Right lobe of liver (tissue), 6 donors: Measurements from ENCODE around the gene MXRA5. TPM values are rescaled to one million over a fixed set of nuclear protein-coding genes. Genes with fewer than 3 reads are reported as not detected.

Experiments
- ATAC-seq, 4 donors: fragments of 200-7000 bp; cut with Tn5 transposase; one replicate each; pipeline ENCODE4 v1.9.1; 2020; ENCODE audit warnings: mild to moderate bottlenecking in 4 of 4, moderate library complexity in 4 of 4
- DNase-seq, 3 donors: peaks; one replicate each; pipeline ENCODE4 v3.0.0-alpha.2; 2020
- H3K27ac ChIP-seq, 3 donors: fragments of 200-600 bp; one replicate each; pipeline ENCODE4 v1.8.0; 2022
- H3K27me3 ChIP-seq, 2 donors: fragments of 200-600 bp; one replicate each; pipeline ENCODE4 v1.8.0; 2022
- H3K36me3 ChIP-seq, 4 donors: fragments of 200-600 bp; sonication (generic) in 1 of 4; one replicate each; pipeline versions ENCODE4 v1.5.1 to v1.8.0; 2017 to 2022; ENCODE audit warnings: control low read depth in 1 of 4
- H3K4me1 ChIP-seq, 4 donors: fragments of 200-600 bp; sonication (generic) in 1 of 4; one replicate each; pipeline versions ENCODE4 v1.5.1 to v1.8.0; 2017 to 2022; ENCODE audit warnings: control low read depth in 1 of 4
- H3K4me3 ChIP-seq, 3 donors: fragments of 200-600 bp; one replicate each; pipeline ENCODE4 v1.8.0; 2022
- H3K9me3 ChIP-seq, 4 donors: fragments of 200-600 bp; sonication (generic) in 1 of 4; one replicate each; pipeline versions ENCODE4 v1.5.1 to v1.8.0; 2017 to 2022; ENCODE audit warnings: control low read depth in 1 of 4
- CTCF ChIP-seq, 4 donors: fragments of 200-600 bp in 3 of 4; fragments of 450-650 bp in 1 of 4; IDR thresholded peaks; one replicate each; pipeline versions ENCODE4 v1.5.1 to v1.8.0; 2016 to 2022; ENCODE audit warnings: antibody characterized with exemption in 4 of 4, mild to moderate bottlenecking in 2 of 4
- POLR2A ChIP-seq: fragments of 450-650 bp; IDR thresholded peaks from one replicate; pipeline ENCODE4 v1.6.1; 2017; ENCODE audit warnings: antibody characterized with exemption, mild to moderate bottlenecking
- WGBS: methylation state at CpG from one replicate; pipeline ENCODE4 v1.1.6; 2018; ENCODE audit warnings: low coverage, low lambda C conversion rate; ENCODE audit not compliant: insufficient coverage; ENCODE audit errors: missing lambda C conversion rate; 5-methylcytosine and 5-hydroxymethylcytosine counted together
- intact Hi-C, 2 donors: fragments of 100-400 bp; cut with DNase I; formaldehyde crosslinking; loops; one replicate each; pipeline versions ENCODE4 v1.11.2 to v1.14.1; 2022
- total RNA-seq, 6 experiments: library from RNA; depleted of rRNA in 2 of 6; stranded (reverse); fragments of >200 nt in 2 of 6; fragmentation: NEBNext Ultra II Directional in 3 of 6; extraction: Animal tissue kit (Norgen Biotek cat#: 25700) in 3 of 6; gene quantifications; one replicate each; pipeline versions ENCODE4 v1.1.0 to v1.2.4, GENCODE V29; 2016 to 2023
- donor health status: DM: no; HTN: yes; CAD: no.
- donor health status: DM: no; HTN: no; CAD: no.
- donor health status: DM: no; HTN: no; CAD: no.
- donor health status: DM: no; HTN: yes; CAD: no.
- donor health status: DM: no; HTN: yes; CAD: no.

The MXRA5 gene
- total RNA-seq, 6 experiments from 2014 or later, result 0.70 to 6.1 (median 2.0) TPM

GRCh38 chrX:3388457-3388856 lies 42.0 kb upstream of the MXRA5 start:
- DNase-seq, result no peak
- Histone ChIP-seq H3K9me3 (no peaks in the 10 kb centered on the region), H3K4me3 (no peak overlapping the region), H3K36me3 (no peaks in the 10 kb centered on the region), H3K27me3 (no peaks in the 10 kb centered on the region), H3K4me1 (no peaks in the 10 kb centered on the region), H3K27ac (no peak overlapping the region)
- intact Hi-C loops, result no loop called here
- TF ChIP-seq POLR2A (no peak), CTCF (IDR thresholded peaks at IDR 0.05) (no peak)
- ATAC-seq, result no peak
- 17% methylated on average over 2 of the region's 2 CpGs for WGBS

- Histone ChIP-seq H3K27ac (no peak overlapping the region), H3K4me3 (no peak overlapping the region), H3K36me3 (no peaks in the 10 kb centered on the region), H3K9me3 (no peaks in the 10 kb centered on the region), H3K4me1 (no peaks in the 10 kb centered on the region), H3K27me3 (no peaks in the 10 kb centered on the region)
- DNase-seq (no peak), ATAC-seq (no peak)
- TF ChIP-seq CTCF (IDR thresholded peaks at IDR 0.05) (no peak), POLR2A (no peak)
- intact Hi-C loops, result no loop called here
- WGBS, result 42% methylated on average over 3 of the region's 3 CpGs
Measured at GRCh38 chrX:3384327-3384726, 37.9 kb upstream of the MXRA5 start.

- no peaks in the 10 kb centered on the region for H3K36me3 ChIP-seq
- TF ChIP-seq POLR2A, result no peak
- TF ChIP-seq CTCF (IDR thresholded peaks at IDR 0.05), result no peak
- no peak overlapping the region for H3K4me3 ChIP-seq
- H3K27ac ChIP-seq, result no peak overlapping the region
- H3K4me1 ChIP-seq, result no peaks in the 10 kb centered on the region
- intact Hi-C loops, result no loop called here
- H3K27me3 ChIP-seq, result no peaks in the 10 kb centered on the region
- 35% methylated on average over 3 of the region's 3 CpGs for WGBS
- ATAC-seq (no peak), DNase-seq (no peak)
- no peaks in the 10 kb centered on the region for H3K9me3 ChIP-seq
Measured at GRCh38 chrX:3380603-3381002, 34.2 kb upstream of the MXRA5 start.

GRCh38 chrX:3379111-3379510 lies 32.7 kb upstream of the MXRA5 start:
- H3K36me3 ChIP-seq, result no peaks in the 10 kb centered on the region
- DNase-seq (no peak), ATAC-seq (no peak)
- intact Hi-C loops, result no loop called here
- H3K4me3 ChIP-seq, result no peak overlapping the region
- 68% methylated on average over 4 of the region's 4 CpGs for WGBS
- no peaks in the 10 kb centered on the region for H3K9me3 ChIP-seq
- H3K4me1 ChIP-seq, result no peaks in the 10 kb centered on the region
- no peak overlapping the region for H3K27ac ChIP-seq
- TF ChIP-seq POLR2A (no peak), CTCF (IDR thresholded peaks at IDR 0.05) (no peak)
- no peaks in the 10 kb centered on the region for H3K27me3 ChIP-seq

GRCh38 chrX:3378156-3378555 lies 31.7 kb upstream of the MXRA5 start:
- ATAC-seq (no peak), DNase-seq (no peak)
- WGBS, result 26% methylated on average over 4 of the region's 4 CpGs
- Histone ChIP-seq H3K27ac (no peak overlapping the region), H3K4me3 (no peak overlapping the region), H3K36me3 (no peaks in the 10 kb centered on the region), H3K4me1 (no peaks in the 10 kb centered on the region), H3K9me3 (no peaks in the 10 kb centered on the region), H3K27me3 (no peaks in the 10 kb centered on the region)
- TF ChIP-seq POLR2A (no peak), CTCF (IDR thresholded peaks at IDR 0.05) (no peak)
- intact Hi-C loops, result no loop called here
